CD4-positive, alpha-beta T cell treated with Interferon gamma for 1 hour (primary cell): ENCODE measurements around the gene PAFAH2.

ENCODE experiments used
- DNase-seq: peaks from one replicate; pipeline ENCODE4 v3.0.0-alpha.2; 2020

The PAFAH2 gene

DNA sequence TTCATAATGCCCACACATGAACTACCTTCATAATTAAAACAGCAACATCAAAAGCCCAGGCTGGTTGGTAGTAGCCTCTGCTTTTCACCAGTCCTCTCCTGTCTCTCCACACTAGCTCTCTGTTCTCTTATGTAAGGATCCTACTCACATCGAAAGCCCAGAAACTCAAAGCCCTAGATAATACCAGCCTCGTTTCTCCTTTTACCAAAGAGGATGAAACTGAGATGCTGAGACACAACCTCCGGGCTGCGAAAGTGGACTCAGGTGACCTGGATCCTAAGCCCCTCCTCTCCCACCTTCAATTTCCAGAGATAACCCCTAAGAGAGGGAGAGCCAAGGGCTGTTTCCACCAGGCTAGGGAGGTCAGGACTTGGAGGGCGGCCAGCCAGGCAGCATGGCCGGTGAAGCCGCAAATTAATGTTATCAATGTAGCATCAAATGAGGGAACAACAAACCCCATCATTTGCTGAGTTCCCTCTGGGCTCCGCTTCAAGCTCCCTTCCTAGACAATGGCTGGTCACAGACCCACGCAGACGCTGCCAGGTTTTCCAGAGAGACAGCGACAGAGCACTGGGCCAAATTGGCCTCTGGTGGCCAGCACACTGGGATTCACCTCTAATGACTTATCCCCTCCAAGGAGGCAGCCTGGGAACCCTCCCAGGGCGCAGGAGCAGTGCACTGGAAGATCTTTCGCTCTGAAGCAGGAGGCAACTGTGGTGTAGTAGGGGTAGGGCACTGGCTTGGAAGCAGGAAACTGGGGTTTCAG lies 70.9 kb downstream of the PAFAH2 start:
- DNase-seq: no peak

DNA sequence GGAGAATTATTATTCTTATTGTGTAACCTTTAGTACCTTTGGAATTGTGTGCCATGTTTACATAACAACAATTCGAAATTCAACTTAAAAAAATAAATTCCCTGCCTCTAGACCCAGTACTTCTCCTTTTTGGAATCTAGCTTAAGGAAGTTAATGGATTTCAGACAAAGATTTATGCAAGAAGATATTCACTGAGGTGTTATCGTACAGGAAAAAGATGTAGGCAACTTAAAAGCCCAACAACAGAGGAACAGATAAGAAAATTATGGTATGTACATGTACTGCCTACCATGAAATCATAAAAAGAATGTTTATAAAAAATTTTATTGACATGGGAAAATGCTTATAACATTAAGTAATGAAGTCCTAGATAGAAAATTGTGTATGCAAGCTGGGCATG lies 73.4 kb downstream of the PAFAH2 start:
- DNase-seq: no peak

DNA sequence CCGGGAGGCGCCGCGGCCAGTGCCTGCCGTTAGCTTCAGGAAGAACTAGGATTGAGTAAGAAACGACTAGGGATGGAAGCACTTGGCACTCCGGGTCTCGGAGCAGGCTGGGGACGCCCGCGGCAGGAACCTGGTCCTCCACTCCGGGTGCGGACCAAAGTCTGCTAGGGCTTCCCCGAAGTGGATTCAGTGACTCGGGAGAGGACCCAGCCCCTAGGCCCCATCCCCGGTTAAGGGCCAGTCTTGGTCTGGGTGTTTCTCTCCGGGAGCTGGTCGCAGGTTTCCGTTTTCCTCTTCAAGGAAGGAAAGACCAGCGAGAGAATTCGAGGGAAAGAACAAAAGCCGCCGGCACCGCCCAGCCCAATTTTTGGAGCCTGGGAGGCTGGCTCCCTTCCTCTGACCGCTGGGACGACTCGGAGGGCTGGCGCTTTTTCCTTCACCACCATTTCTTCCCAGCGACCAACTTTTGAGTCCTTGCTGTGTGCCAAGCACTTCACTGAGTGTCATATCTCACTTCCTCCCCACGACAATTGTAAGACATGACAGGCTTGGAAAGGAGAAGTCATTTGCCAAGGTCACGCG lies 74.8 kb downstream of the PAFAH2 start:
- DNase-seq: peak; percentile 2

DNA sequence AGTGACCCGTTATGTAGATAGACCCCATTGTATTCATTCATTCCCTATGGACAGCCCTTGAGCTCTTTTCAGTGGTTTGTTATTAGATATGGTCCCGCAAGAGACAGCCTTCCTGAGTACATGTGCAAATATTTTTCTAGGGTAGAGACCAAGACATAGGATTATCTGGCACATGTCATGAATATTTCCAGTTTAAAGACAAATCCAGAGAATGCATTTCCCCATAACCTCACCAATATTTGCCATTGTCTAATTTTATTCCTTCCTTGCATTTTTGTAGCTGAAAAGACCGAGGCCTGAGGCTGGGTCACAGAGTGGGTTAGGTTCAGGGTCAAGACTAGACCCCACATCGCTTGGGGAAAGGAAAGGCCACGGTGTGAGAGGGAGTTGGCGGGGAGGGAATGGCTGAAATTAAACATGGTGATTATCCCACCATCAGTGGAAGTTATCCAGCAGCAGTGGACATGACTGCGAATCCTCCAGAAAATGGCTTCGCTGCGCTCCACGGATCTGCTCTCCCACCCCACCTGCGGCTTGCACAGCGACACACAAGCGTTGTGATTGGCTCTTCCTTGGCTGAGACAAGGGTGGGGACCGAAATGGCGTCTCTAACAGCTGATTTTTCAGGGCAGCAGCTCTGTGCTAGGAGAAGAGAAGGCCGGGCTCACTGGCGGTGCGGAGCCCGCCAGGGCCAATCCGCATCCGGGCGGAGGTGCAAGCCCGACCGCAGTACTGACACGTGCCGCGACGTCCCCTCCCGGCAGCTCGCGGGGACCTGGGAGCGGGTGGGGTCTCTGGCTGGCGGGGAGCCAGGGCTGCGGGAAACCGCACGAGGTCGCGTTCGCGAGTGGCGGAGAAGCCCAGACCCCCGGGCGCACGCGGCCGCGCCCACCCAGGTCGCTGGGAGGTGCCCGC lies 75.5 kb downstream of the PAFAH2 start:
- DNase-seq: peak; percentile 41

DNA sequence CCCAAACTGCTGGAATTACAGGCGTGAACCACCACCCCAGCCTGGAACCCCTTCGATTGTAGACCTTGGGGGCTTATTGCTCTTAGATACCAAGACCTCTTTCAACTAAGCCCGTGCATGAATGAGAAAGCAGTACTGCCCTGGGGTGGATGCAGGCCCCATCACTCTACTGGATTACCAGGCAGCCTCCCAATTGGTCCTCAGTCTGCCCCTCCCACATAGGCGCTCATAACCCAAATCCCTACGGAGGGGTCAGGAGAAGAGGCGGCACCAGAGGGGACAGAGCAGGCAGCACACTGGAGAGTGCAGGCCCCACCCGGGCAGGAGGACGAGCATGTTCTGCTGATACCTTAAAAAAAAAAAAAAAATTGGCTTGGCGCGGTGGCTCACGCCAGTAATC lies 79.2 kb downstream of the PAFAH2 start:
- no peak for DNase-seq

DNA sequence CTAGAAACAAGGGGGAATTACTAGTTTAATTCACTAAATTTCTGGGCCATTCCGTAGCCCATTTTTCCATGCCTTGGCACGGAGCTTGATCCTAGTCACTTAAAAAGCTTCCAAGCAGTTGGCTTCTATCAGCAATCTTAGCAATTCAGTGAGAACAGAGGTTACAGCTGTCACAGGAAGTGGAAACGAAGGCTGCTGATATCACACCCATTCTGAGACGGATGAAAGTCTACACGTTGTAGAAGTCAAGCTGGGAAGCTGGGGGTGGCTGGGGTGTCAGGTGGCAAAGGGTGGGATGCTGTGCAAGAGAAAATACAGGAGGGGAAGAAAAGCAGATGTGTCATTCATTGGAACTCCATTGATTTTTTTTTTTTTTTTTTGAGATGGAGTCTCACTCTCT lies 79.9 kb downstream of the PAFAH2 start:
- DNase-seq: no peak

DNA sequence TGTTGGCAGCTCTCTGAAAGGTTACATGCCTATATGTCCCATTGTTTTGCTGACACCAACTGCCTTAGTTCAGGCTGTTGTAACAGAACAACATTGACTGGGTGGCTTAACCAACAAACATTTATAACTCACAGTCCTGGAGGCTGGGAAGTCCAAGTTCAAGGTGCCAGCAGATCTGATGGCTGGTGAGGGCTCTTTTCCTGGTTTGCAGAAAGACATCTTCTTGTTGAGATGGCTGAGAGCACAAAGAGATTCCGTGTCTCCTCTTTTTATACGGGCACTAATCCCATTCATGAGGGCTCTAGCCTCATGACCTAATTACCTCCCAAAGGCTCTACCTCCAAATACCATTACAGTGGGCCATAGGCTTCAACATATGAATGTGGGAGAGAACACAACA lies 81.4 kb downstream of the PAFAH2 start:
- DNase-seq: no peak

DNA sequence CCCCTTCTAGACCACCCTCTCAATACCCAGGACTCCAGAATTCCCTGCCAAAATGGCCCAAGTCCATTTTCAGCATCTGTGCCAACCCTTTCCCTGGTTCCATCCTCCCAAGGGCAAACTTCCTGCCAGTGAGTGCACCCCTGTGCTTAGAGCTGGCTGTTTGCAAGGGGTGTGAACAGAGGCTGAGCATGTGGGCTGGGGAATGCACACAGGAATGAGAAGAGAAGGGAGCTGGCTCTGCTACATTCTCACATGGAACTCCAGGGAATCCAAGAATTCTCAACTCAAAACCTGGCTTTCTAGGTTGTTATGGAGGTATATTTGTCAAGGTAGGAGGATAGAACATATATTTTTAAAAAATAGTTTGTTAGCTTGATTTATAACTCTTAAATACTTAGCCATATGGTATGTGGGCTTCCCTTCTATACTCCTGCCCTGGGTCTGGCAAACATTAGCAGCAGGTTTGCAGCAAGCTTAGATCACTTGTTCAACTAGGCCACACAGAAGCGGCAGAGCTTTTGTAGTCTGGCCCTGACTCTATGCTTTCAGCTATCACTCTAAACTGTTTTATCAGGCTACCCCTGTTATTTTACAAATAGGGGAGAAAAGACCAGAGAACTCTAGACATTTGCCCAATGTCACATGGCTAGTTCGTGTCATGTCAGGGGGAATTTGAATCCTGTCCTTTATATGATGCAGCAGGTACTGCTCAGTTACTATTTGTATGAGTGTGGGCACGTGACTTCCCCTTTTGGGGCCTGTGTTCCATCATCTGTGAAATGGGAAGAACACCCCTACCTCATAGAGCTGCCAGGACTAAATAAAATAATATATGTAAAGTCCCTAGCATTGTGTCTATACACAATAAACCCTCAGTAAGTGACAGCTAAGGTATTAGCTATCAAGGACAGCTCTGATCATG lies 83.5 kb downstream of the PAFAH2 start:
- DNase-seq: no peak

DNA sequence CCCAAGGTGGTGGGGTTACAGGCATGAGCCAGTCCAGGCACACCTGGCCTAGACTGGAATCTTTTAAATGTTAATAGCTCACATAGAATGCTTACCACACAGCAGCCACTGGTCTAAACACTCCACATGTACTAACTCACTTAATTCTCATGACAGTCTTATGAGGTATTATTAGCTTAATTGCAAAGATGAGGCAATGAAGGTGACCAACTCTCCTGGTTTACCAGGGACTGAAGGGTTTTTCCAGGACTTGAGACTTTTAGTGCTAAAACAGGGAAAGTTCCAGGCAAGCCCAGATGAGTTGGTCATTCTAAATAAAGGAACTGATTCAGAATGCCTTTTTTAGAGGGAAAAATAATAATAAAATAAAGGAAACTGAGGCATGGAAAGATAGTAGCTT lies 84.7 kb downstream of the PAFAH2 start:
- no peak for DNase-seq

DNA sequence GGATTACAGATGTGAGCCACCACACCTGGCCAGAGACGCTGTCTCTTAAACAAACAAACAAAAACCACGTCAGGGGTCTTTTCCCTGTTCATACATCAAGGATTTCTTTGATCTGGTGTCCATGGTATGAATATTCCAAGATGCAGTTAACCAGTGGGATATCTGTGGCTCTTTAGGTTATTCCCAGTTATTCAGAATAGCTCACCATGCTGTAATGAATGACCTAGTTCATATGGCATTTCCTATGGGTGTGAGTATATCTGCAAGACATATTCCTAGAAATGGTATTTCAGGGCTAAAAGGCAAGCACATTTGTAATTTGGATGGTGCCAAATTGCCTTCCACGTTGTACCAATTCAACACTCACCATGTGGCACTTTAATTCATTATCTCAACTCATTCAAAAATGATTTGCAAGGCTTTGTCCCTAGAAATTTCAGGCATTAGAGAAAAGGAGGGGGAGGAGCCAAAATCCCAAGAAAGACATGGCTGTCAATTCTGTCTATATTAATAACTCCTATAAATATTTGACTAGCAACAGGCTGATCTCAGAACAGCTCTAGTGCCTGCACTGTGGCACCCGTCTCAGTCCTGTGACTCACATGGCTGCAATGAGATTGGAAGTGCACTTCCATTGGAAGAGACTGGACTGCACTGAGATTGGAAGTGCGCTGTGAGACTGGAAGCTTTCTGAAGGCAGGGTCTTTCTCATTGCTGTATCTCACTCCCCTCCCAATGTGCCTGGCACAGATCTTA lies 85.6 kb downstream of the PAFAH2 start:
- DNase-seq: no peak

DNA sequence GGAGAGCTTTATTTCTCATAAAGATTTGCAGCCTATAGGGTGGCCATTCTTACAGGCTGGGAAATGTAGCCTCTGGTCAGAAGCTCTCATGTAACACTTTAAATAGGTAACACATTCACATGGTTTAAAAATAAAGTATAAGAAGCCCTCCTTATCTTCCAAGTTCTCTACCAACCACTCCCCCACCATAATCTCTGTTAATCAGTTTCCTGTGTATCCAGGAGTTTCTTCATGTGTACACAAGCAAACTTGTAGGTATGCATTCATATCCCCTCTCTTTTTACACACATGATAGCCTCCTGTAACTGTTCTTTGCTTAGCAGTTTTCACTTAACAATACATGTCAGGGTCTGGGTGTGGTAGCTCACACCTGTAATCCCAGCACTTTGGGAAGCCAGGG lies 86.7 kb downstream of the PAFAH2 start:
- no peak for DNase-seq
